Transverse colon (tissue), 4 donors: ENCODE measurements around the gene CCDC159. TPM values are rescaled to one million over a fixed set of nuclear protein-coding genes. Genes with fewer than 3 reads are reported as not detected.

Experiments
- DNase-seq: peaks from one replicate; pipeline ENCODE4 v3.0.0-alpha.2; 2019
- H3K27ac ChIP-seq, 4 donors: fragments of 200-600 bp; sonication (generic); 2 replicates each; pipeline ENCODE4 v1.5.1; 2016 to 2018; ENCODE audit warnings: inconsistent platforms in 4 of 4
- H3K27me3 ChIP-seq: fragments of 200-600 bp; sonication (generic); 2 replicates; pipeline ENCODE4 v1.5.1; 2017; ENCODE audit warnings: inconsistent platforms
- H3K36me3 ChIP-seq, 4 donors: fragments of 200-600 bp; sonication (generic); 2 replicates each; pipeline ENCODE4 v1.5.1; 2017 to 2019; ENCODE audit warnings: inconsistent platforms in 4 of 4
- H3K4me1 ChIP-seq, 4 donors: fragments of 200-600 bp; sonication (generic); 2 replicates each; pipeline ENCODE4 v1.5.1; 2017 to 2020; ENCODE audit warnings: inconsistent platforms in 4 of 4
- H3K4me3 ChIP-seq, 4 donors: fragments of 200-600 bp; sonication (generic); 1 replicate in 1 of 4; 2 replicates in 3 of 4; pipeline versions ENCODE4 v1.5.1 to v1.6.1; 2017 to 2019; ENCODE audit warnings: inconsistent platforms in 4 of 4
- H3K9me3 ChIP-seq, 2 donors: fragments of 200-600 bp; sonication (generic); 2 replicates each; pipeline ENCODE4 v1.5.1; 2017 to 2019; ENCODE audit warnings: inconsistent platforms in 2 of 2
- CTCF ChIP-seq, 5 experiments: fragments of 200-600 bp in 3 of 5; fragments of 450-650 bp in 2 of 5; sonication (generic) in 3 of 5; IDR thresholded peaks; 1 replicate in 2 of 5; 2 replicates in 3 of 5; pipeline ENCODE4 v1.5.1; 2016 to 2017; ENCODE audit warnings: antibody characterized with exemption in 5 of 5, inconsistent platforms in 3 of 5, mild to moderate bottlenecking in 2 of 5, moderate library complexity in 1 of 5
- EP300 ChIP-seq: sonication (generic); formaldehyde crosslinking; IDR thresholded peaks from one replicate; pipeline ENCODE4 v1.6.1; 2017; ENCODE audit warnings: antibody characterized with exemption, low read depth
- POLR2A ChIP-seq: fragments of 450-650 bp; IDR thresholded peaks from one replicate; pipeline ENCODE4 v1.6.1; 2016; ENCODE audit warnings: antibody characterized with exemption, mild to moderate bottlenecking, moderate library complexity
- POLR2AphosphoS5 ChIP-seq, 3 donors: sonication (generic); formaldehyde crosslinking; IDR thresholded peaks; one replicate each; pipeline ENCODE4 v1.6.1; 2016; ENCODE audit warnings: antibody characterized with exemption in 3 of 3
- WGBS, 2 donors: methylation state at CpG; one replicate each; pipeline ENCODE4 v1.1.5; 2018; ENCODE audit warnings: low coverage in 1 of 2; 5-methylcytosine and 5-hydroxymethylcytosine counted together
- in situ Hi-C, 4 donors: fragments of 200-750 bp; cut with MboI; loops; one replicate each; pipeline versions ENCODE4 v1.15.0 to v1.15.1; 2017; ENCODE audit warnings: low sequenced_read_pairs in 3 of 4, low pct_ligation_motif_present in 1 of 4, low pct_unique_long_range_greater_than_20kb in 1 of 4
- intact Hi-C: fragments of 100-400 bp; cut with DNase I; formaldehyde crosslinking; loops from one replicate; pipeline ENCODE4 v1.15.1; 2023; ENCODE audit warnings: low total_unique reads
- total RNA-seq, 4 donors: library from RNA; depleted of rRNA; stranded (reverse); fragments of >200 nt; gene quantifications; one replicate each; pipeline ENCODE4 v1.1.0, GENCODE V29; 2016

Gene CCDC159
- total RNA-seq, 4 donors from 2014 or later = 13.8 to 1,153 (median 26.1) TPM

- Histone ChIP-seq H3K4me1 (peaks cover 10 to 23% (median 22%) of the 10 kb centered on the region in 4 donors), H3K36me3 (peaks cover 0 to 28% (median 6%) of the 10 kb centered on the region in 4 donors), H3K4me3 (no peak overlapping the region), H3K9me3 (no peaks in the 10 kb centered on the region), H3K27ac (no peak overlapping the region), H3K27me3 (no peaks in the 10 kb centered on the region)
- in situ Hi-C loops = no loop called here
- 95% methylated on average over 17 of the region's 17 CpGs; no CpG with 5 or more reads in 1 of the 2 donors for WGBS, 2 donors
- DNase-seq = no peak
- no peak for TF ChIP-seq POLR2A
- TF ChIP-seq POLR2AphosphoS5 (IDR thresholded peaks at IDR 0.05) = no peak
- TF ChIP-seq CTCF (IDR thresholded peaks at IDR 0.05) = no peak
- no peak for TF ChIP-seq EP300
- intact Hi-C loops = no loop called here
These were observed 10.7 kb upstream of the CCDC159 start for GRCh38 chr19:11335449-11336146.

GRCh38 chr19:11337080-11337479 lies 9.2 kb upstream of the CCDC159 start:
- TF ChIP-seq POLR2A (no peak), CTCF (IDR thresholded peaks at IDR 0.05) (no peak), POLR2AphosphoS5 (IDR thresholded peaks at IDR 0.05) (no peak), EP300 (no peak)
- whole genome bisulfite sequencing, 2 donors = 74 to 78% methylated on average over 10 to 14 of the region's 14 CpGs
- DNase-seq = no peak
- Histone ChIP-seq H3K9me3 (no peaks in the 10 kb centered on the region), H3K4me1 (peaks cover 10 to 23% (median 22%) of the 10 kb centered on the region in 4 donors), H3K36me3 (peaks cover 0 to 21% (median 6%) of the 10 kb centered on the region in 4 donors), H3K27me3 (no peaks in the 10 kb centered on the region), H3K27ac (no peak overlapping the region), H3K4me3 (no peak overlapping the region)
- in situ Hi-C loops = no loop called here
- intact Hi-C loops = no loop called here

- in situ Hi-C loops (no loop called here), intact Hi-C loops (no loop called here)
- H3K27ac ChIP-seq = peak overlapping the region; percentile 79 to 93 (median 90)
- 20 to 69% methylated on average over 1 to 4 of the region's 7 CpGs for WGBS, 2 donors
- peaks cover 10 to 23% (median 22%) of the 10 kb centered on the region in 4 donors for H3K4me1 ChIP-seq
- H3K36me3 ChIP-seq = peaks cover 0 to 21% (median 2%) of the 10 kb centered on the region in 4 donors
- peak; percentile 54 for DNase-seq
- no peaks in the 10 kb centered on the region for H3K9me3 ChIP-seq
- TF ChIP-seq EP300 (no peak), POLR2AphosphoS5 (IDR thresholded peaks at IDR 0.05) (no peak)
- H3K4me3 ChIP-seq = peak overlapping the region in 2 of 4 donors; percentile 70 to 82
- no peaks in the 10 kb centered on the region for H3K27me3 ChIP-seq
These were observed 8.2 kb upstream of the CCDC159 start for GRCh38 chr19:11338121-11338520.

GRCh38 chr19:11338569-11339253 lies 7.6 kb upstream of the CCDC159 start:
- peak overlapping the region; percentile 79 to 93 (median 90) for H3K27ac ChIP-seq
- intact Hi-C loops = no loop called here
- 13 to 16% methylated on average over 3 to 21 of the region's 21 CpGs for WGBS, 2 donors
- no peaks in the 10 kb centered on the region for H3K27me3 ChIP-seq
- H3K4me3 ChIP-seq = peak overlapping the region; percentile 70 to 88 (median 82)
- peaks cover 0 to 18% (median 2%) of the 10 kb centered on the region in 4 donors for H3K36me3 ChIP-seq
- in situ Hi-C loops = no loop called here
- H3K4me1 ChIP-seq = peaks cover 10 to 26% (median 24%) of the 10 kb centered on the region in 4 donors
- no peaks in the 10 kb centered on the region for H3K9me3 ChIP-seq
- TF ChIP-seq POLR2A (no peak), EP300 (no peak), CTCF (IDR thresholded peaks at IDR 0.05) (no peak), POLR2AphosphoS5 (IDR thresholded peaks at IDR 0.05) (no peak)
- DNase-seq = no peak
